ENCODE results near the gene FBXL19. TPM values are rescaled to one million over a fixed set of nuclear protein-coding genes. Genes with fewer than 3 reads are reported as not detected.

FBXL19 gene
- total and polyA plus RNA-seq, 2 donors (not counting 1 experiment from before 2014, with no cell fraction given), result 9.0 to 25.0 TPM

- CTCF ChIA-PET, result interaction anchor here (0.6 to 3.2 kb wide), 4 partner anchors 8 to 78 kb away, joined by 3 to 15 read pairs (median 8); no protein-coding TSS in a partner anchor
- peaks cover 32 to 43% of the 10 kb centered on the region in 2 donors for H3K4me1 ChIP-seq (ENCODE audit: control insufficient read depth in 2 of 2, insufficient read depth in 2 of 2, low read length in 2 of 2)
- no peaks in the 10 kb centered on the region for H3K9me3 Mint-ChIP-seq (ENCODE audit: insufficient read depth)
- DNase-seq (peak; percentile 85), ATAC-seq (ENCODE audit: low read depth) (peak; percentile 80)
- H3K27me3 ChIP-seq (replicated peaks in 1 of 4; ENCODE audit: control extremely low read depth in 1 of 4, control insufficient read depth in 3 of 4, insufficient read depth in 4 of 4, low read length in 3 of 4), result no peaks in the 10 kb centered on the region
- under 1% methylated on average over 97 of the region's 97 CpGs for WGBS (ENCODE audit: insufficient coverage)
- H3K9ac ChIP-seq (ENCODE audit: low read length), result peak within 1 kb of the TSS; percentile 89
- H4K20me1 ChIP-seq (ENCODE audit: control insufficient read depth, insufficient read depth, low read length, poor library complexity, severe bottlenecking), result peaks cover 8% of the 10 kb centered on the region
- peak within 1 kb of the TSS; percentile 85 for H2AFZ ChIP-seq (ENCODE audit: insufficient read depth, low read depth, low read length, poor library complexity, severe bottlenecking)
- peak within 1 kb of the TSS; percentile 93 for H3K27ac Mint-ChIP-seq
- H3K4me3 Mint-ChIP-seq, result peak within 1 kb of the TSS; percentile 91
- H3K27me3 Mint-ChIP-seq, result no peaks in the 10 kb centered on the region
- H3K27ac ChIP-seq (ENCODE audit: low read length in 2 of 2), result peak within 1 kb of the TSS; percentile 63 to 79
- H3K9me3 ChIP-seq (ENCODE audit: control extremely low read depth in 1 of 3, control insufficient read depth in 2 of 3, insufficient read depth in 1 of 3, low read length in 2 of 3), result peaks cover 0 to 2% (median 0%) of the 10 kb centered on the region in 3 donors
- peaks cover 48% of the 10 kb centered on the region for H3K4me1 Mint-ChIP-seq
- peak within 1 kb of the TSS; percentile 84 for H3K4me2 ChIP-seq (replicated peaks; ENCODE audit: low read depth, low read length, poor library complexity, severe bottlenecking)
- TF ChIP-seq CTCF (IDR thresholded peaks at IDR 0.05) (no peak), EZH2 (IDR thresholded peaks at IDR 0.05; ENCODE audit: borderline replicate concordance, insufficient read depth, low read depth, low read length, poor library complexity, severe bottlenecking) (no peak)
- H3K79me2 ChIP-seq (ENCODE audit: control insufficient read depth, insufficient read depth, low read length), result peaks cover 17% of the 10 kb centered on the region
- intact Hi-C loops (cut with micrococcal nuclease), result no loop called here
- H3K36me3 ChIP-seq (replicated peaks in 1 of 2; ENCODE audit: control extremely low read depth in 1 of 2, control insufficient read depth in 1 of 2, extremely low read depth in 1 of 2, insufficient read depth in 2 of 2, low read length in 1 of 2), result peaks cover 0 to 5% of the 10 kb centered on the region in 2 experiments
- peak within 1 kb of the TSS; percentile 11 to 72 (median 65) for H3K4me3 ChIP-seq (ENCODE audit: control extremely low read depth in 1 of 5, extremely low read depth in 1 of 5, insufficient read depth in 1 of 5, low read depth in 2 of 5, low read length in 4 of 5)
- POLR2A ChIA-PET, result interaction anchor here (1.4 kb wide), 1 partner anchor 19 kb away, joined by 3 read pairs; no protein-coding TSS in a partner anchor
Observed at GRCh38 chr16:30893744-30894539, 29.4 kb upstream of the FBXL19 start, which contains the start of gene BCL7C. Gene BCL7C (minus strand): TSS chr16:30894077. CDS start chr16:30893944, 133 bp downstream.

Data from B cell (primary cell).